SK-N-MC (cell line): ENCODE results near the gene NFKB1.

Experiments used
- EZH2 ChIP-seq: fragments of 200-600 bp; sonication (generic); IDR thresholded peaks from one replicate; pipeline ENCODE4 v1.6.1; 2017; ENCODE audit warnings: antibody characterized with exemption
- POLR2AphosphoS5 ChIP-seq: IDR thresholded peaks from 2 replicates; pipeline ENCODE4 v1.6.1; 2012; ENCODE audit warnings: mild to moderate bottlenecking, low read depth, low read length, borderline replicate concordance

DNA sequence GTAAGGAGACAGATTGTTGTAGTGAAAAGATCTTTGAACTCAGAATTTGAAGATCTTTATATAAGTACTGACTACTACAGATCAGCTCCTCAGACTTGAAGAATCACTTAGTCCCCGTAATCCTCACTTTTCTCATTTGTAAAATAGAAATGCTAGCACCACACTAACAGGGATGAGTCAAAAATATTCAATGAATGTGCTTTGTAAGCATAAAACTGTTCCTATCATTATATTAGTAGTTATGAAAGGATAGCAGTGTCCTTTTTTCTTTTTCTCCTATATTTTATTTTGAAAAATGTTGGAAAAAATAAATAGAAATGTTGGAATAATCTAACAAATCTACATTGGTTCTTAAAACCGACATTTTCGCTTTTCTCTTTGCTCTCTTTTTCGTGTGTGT lies 25.4 kb downstream of the NFKB1 start:
- TF ChIP-seq POLR2AphosphoS5 (no peak), EZH2 (no peak)
